Naive thymus-derived CD8-positive, alpha-beta T cell (primary cell): Measurements from ENCODE around the gene ZBTB1. TPM values are rescaled to one million over a fixed set of nuclear protein-coding genes. Genes with fewer than 3 reads are reported as not detected.

Experiments
- ATAC-seq, 2 donors: fragments of 150-1000 bp; cut with Tn5 transposase in 1 of 2; sonication (Bioruptor Pico), chemical (Tn5 transposase) in 1 of 2; 1 replicate in 1 of 2; 2 replicates in 1 of 2; pipeline ENCODE4 v1.10.0; 2021; ENCODE audit warnings: mild to moderate bottlenecking in 2 of 2, moderate library complexity in 2 of 2
- POLR2A ChIA-PET: fragments of 350-600 bp; sonication (Branson Sonifier 250); formaldehyde crosslinking; loops from one replicate; lab custom pipeline; 2021; ENCODE audit warnings: antibody characterized with exemption; lab: Charles Lee
- DNase-seq, 10 donors: peaks; one replicate each; pipeline versions ENCODE4 v3.0.0 to v3.0.0-alpha.2; 2020 to 2022
- H3K27ac Mint-ChIP-seq, 10 donors: one replicate each; pipeline ENCODE4 v1.8.0; 2020 to 2022; ENCODE audit warnings: mild to moderate bottlenecking in 10 of 10, mixed read lengths in 10 of 10, moderate library complexity in 4 of 10, inconsistent platforms in 1 of 10
- H3K27me3 Mint-ChIP-seq, 5 donors: one replicate each; pipeline ENCODE4 v1.8.0; 2021 to 2022; ENCODE audit warnings: mixed read lengths in 5 of 5
- H3K36me3 Mint-ChIP-seq, 3 donors: one replicate each; pipeline ENCODE4 v1.8.0; 2020 to 2022; ENCODE audit warnings: mixed read lengths in 3 of 3, mild to moderate bottlenecking in 2 of 3, inconsistent platforms in 1 of 3
- H3K4me1 Mint-ChIP-seq, 4 donors: one replicate each; pipeline ENCODE4 v1.8.0; 2021 to 2022; ENCODE audit warnings: mixed read lengths in 4 of 4
- H3K4me3 Mint-ChIP-seq, 10 donors: one replicate each; pipeline ENCODE4 v1.8.0; 2020 to 2022; ENCODE audit warnings: mild to moderate bottlenecking in 10 of 10, mixed read lengths in 10 of 10, moderate library complexity in 6 of 10, inconsistent platforms in 1 of 10
- H3K9me3 Mint-ChIP-seq, 9 donors: one replicate each; pipeline ENCODE4 v1.8.0; 2020 to 2022; ENCODE audit warnings: mixed read lengths in 9 of 9, mild to moderate bottlenecking in 3 of 9, inconsistent platforms in 1 of 9, moderate library complexity in 1 of 9
- polyA plus RNA-seq, 3 donors: library from polyadenylated mRNA; unstranded; fragments of 300-500 nt; fragmentation: Illumina TruSeq; gene quantifications; one replicate each; pipeline ENCODE4 v1.2.3, GENCODE V29; 2021
- total RNA-seq, 8 experiments: library from RNA in 2 of 8; stranded (reverse) in 2 of 8; gene quantifications; one replicate each; pipeline ENCODE4 v1.2.3 and lab custom pipeline; 2021 to 2026

ZBTB1 gene
- total and polyA plus RNA-seq, 5 experiments from 2014 or later, result 38.3 to 88.9 (median 64.4) TPM

- ATAC-seq (no peak), DNase-seq (no peak)
- no peak overlapping the region for H3K4me3 Mint-ChIP-seq
- peak overlapping the region in 2 of 10 donors; percentile 10 to 23 for H3K27ac Mint-ChIP-seq
- H3K36me3 Mint-ChIP-seq, result peaks cover 0 to 4% (median 0%) of the 10 kb centered on the region in 3 donors
- H3K4me1 Mint-ChIP-seq, result peaks cover 19 to 49% (median 39%) of the 10 kb centered on the region in 4 donors
- H3K27me3 Mint-ChIP-seq, result no peaks in the 10 kb centered on the region
- no peaks in the 10 kb centered on the region for H3K9me3 Mint-ChIP-seq
- POLR2A ChIA-PET, result interaction anchor here (0.6 kb wide), 1 partner anchor 758 kb away, joined by 3 read pairs; no protein-coding TSS in a partner anchor
Observed at GRCh38 chr14:64468451-64468850, 36.1 kb upstream of the ZBTB1 start.

GRCh38 chr14:64474041-64474440 is 30.5 kb upstream of the ZBTB1 start:
- no peak for DNase-seq
- no peak for ATAC-seq
- no peak overlapping the region for H3K4me3 Mint-ChIP-seq
- H3K36me3 Mint-ChIP-seq, result peaks cover 0 to 21% (median 0%) of the 10 kb centered on the region in 3 donors
- peak overlapping the region in 1 of 10 donors; percentile 83 for H3K27ac Mint-ChIP-seq
- peaks cover 8 to 26% (median 11%) of the 10 kb centered on the region in 4 donors for H3K4me1 Mint-ChIP-seq
- POLR2A ChIA-PET, result no interaction called here
- no peaks in the 10 kb centered on the region for H3K27me3 Mint-ChIP-seq
- no peaks in the 10 kb centered on the region for H3K9me3 Mint-ChIP-seq

DNA sequence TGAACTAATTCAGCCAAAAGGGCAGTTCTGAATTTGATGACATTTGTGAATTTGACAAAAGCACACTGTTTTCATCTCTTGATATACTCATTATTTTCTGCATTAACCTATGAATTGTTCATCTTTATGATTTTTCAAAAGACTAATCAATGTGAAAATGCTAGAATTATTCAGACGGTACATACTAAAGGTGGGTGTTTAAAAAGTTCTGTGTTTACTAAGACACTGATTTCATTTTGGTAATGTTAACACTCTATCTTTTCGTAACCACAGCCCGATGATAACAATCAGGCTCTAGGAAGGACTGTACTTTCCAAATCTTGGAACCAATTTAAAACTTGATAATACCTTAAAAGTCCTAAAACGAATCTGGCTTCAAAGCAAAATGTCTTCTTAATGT is 29.9 kb upstream of the ZBTB1 start:
- peaks cover 0 to 25% (median 0%) of the 10 kb centered on the region in 3 donors for H3K36me3 Mint-ChIP-seq
- ATAC-seq (no peak), DNase-seq (no peak)
- POLR2A ChIA-PET, result no interaction called here
- H3K27me3 Mint-ChIP-seq, result no peaks in the 10 kb centered on the region
- no peaks in the 10 kb centered on the region for H3K9me3 Mint-ChIP-seq
- H3K4me3 Mint-ChIP-seq, result no peak overlapping the region
- H3K27ac Mint-ChIP-seq, result no peak overlapping the region
- peaks cover 9 to 19% (median 11%) of the 10 kb centered on the region in 4 donors for H3K4me1 Mint-ChIP-seq

DNA sequence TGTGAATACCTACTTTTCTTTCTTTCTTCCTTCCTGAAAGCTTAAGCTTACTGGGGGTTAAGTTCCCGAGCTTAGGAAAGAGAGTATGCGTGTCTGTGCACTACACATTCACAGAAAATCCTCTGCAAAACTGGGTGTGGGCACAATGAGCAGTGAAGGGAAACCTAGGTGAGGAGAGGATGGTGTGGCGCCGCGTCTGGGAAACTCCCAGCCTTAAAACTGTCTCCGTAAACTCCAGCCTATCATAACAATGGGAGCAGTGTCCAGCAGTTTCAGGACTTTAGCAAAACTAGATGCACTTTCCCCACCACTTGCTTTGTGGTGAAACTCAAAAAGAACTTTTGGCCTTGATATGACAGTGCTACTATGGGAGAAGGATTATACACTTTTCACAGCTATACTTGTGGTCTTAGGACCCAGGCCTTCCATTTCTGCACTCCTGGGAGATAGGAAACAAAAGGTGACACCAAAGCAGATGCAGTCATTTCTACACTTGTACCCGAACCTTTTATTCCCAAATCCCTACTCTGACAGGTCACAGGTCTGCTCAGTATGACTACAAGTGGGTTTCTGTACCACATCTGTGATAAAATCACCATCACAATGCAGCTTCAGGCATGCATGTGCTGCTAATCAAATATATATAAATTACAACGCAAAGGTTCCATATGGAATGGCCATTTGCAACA is 28.8 kb upstream of the ZBTB1 start:
- DNase-seq, result no peak
- peaks cover 9 to 18% (median 11%) of the 10 kb centered on the region in 4 donors for H3K4me1 Mint-ChIP-seq
- H3K4me3 Mint-ChIP-seq, result no peak overlapping the region
- H3K27ac Mint-ChIP-seq, result peak overlapping the region in 2 of 10 donors; percentile 29 to 40
- H3K36me3 Mint-ChIP-seq, result peaks cover 0 to 34% (median 0%) of the 10 kb centered on the region in 3 donors
- no peaks in the 10 kb centered on the region for H3K9me3 Mint-ChIP-seq
- no peak for ATAC-seq
- H3K27me3 Mint-ChIP-seq, result no peaks in the 10 kb centered on the region
- POLR2A ChIA-PET, result interaction anchor here (0.6 kb wide), 1 partner anchor 20 kb away, joined by 3 read pairs; no protein-coding TSS in a partner anchor

- DNase-seq (no peak), ATAC-seq (no peak)
- Mint-ChIP-seq H3K4me3 (no peak overlapping the region), H3K27ac (no peak overlapping the region), H3K36me3 (peaks cover 0 to 39% (median 0%) of the 10 kb centered on the region in 3 donors), H3K9me3 (no peaks in the 10 kb centered on the region), H3K4me1 (peaks cover 9 to 17% (median 11%) of the 10 kb centered on the region in 4 donors), H3K27me3 (no peaks in the 10 kb centered on the region)
- POLR2A ChIA-PET, result interaction anchor here (0.6 kb wide), 1 partner anchor 20 kb away, joined by 3 read pairs; no protein-coding TSS in a partner anchor
Observed at GRCh38 chr14:64476438-64476837, 28.1 kb upstream of the ZBTB1 start.

DNA sequence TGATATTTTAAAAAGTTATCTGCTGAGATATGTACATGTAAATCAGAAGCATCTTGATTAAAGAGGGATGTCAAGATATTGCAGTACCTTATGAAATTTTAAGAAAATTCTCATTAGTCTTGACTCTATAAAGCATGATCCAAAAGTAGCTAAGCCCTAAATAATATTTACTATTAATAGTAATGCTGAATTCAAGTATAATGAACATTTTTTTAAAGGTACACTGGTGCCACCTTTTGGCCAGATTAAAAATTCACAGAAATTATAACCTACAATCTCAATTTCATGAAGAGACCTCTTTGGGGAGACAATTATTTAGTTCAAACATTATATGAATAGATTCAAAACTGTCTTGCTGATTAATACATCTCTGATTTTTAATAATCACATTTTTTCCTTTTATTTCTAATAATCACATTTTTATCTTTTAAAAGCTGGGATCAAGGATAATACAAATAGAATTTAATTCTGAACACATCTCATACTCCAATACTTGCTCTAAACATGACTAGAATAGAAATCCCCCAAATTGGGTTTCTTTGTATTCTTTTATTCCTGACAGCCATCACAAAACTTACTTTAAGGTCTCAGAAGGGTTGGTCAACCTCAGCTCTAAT is 25.8 kb upstream of the ZBTB1 start:
- H3K27me3 Mint-ChIP-seq, result no peaks in the 10 kb centered on the region

GRCh38 chr14:64488590-64489099 is 15.9 kb upstream of the ZBTB1 start:
- Mint-ChIP-seq H3K4me1 (peaks cover 27 to 54% (median 42%) of the 10 kb centered on the region in 4 donors), H3K27me3 (no peaks in the 10 kb centered on the region), H3K27ac (peak overlapping the region in 5 of 10 donors; percentile 17 to 54 (median 35)), H3K36me3 (peaks cover 0 to 84% (median 10%) of the 10 kb centered on the region in 3 donors), H3K9me3 (no peaks in the 10 kb centered on the region), H3K4me3 (no peak overlapping the region)
- DNase-seq, result no peak
- POLR2A ChIA-PET, result interaction anchor here (9.1 kb wide), 1 partner anchor 15 kb away, joined by 69 read pairs; the partner anchor contains the start of genes ZBTB1 and ZBTB25
- no peak for ATAC-seq

More for the DNA sequence above, 25.8 kb upstream of the ZBTB1 start:
- no peak for ATAC-seq
- POLR2A ChIA-PET, result interaction anchor here (1.2 to 1.4 kb wide), 2 partner anchors 12 to 26 kb away, joined by 3 to 4 read pairs; partner anchors contain the start of gene ZBTB1
- peak in 3 of 10 donors; percentile 39 to 51 (median 41) for DNase-seq
- Mint-ChIP-seq H3K4me3 (no peak overlapping the region), H3K9me3 (no peaks in the 10 kb centered on the region), H3K27ac (peak overlapping the region in 5 of 10 donors; percentile 8 to 82 (median 32)), H3K4me1 (peaks cover 5 to 11% (median 10%) of the 10 kb centered on the region in 4 donors), H3K36me3 (peaks cover 0 to 50% (median 0%) of the 10 kb centered on the region in 3 donors)

- Mint-ChIP-seq H3K27ac (peak overlapping the region in 4 of 10 donors; percentile 39 to 81 (median 54)), H3K36me3 (peaks cover 0 to 82% (median 15%) of the 10 kb centered on the region in 3 donors), H3K9me3 (no peaks in the 10 kb centered on the region), H3K27me3 (no peaks in the 10 kb centered on the region), H3K4me1 (peaks cover 34 to 68% (median 60%) of the 10 kb centered on the region in 4 donors), H3K4me3 (peak overlapping the region in 1 of 10 donors; percentile 30)
- DNase-seq (no peak), ATAC-seq (no peak)
- POLR2A ChIA-PET, result interaction anchor here (9.1 kb wide), 1 partner anchor 12 kb away, joined by 69 read pairs; the partner anchor contains the start of genes ZBTB1 and ZBTB25
Observed at GRCh38 chr14:64491637-64492036, 12.9 kb upstream of the ZBTB1 start.

- H3K4me1 Mint-ChIP-seq, result peaks cover 36 to 70% (median 68%) of the 10 kb centered on the region in 4 donors
- peaks cover 5 to 77% (median 10%) of the 10 kb centered on the region in 3 donors for H3K36me3 Mint-ChIP-seq
- H3K9me3 Mint-ChIP-seq, result no peaks in the 10 kb centered on the region
- DNase-seq, result no peak
- no peaks in the 10 kb centered on the region for H3K27me3 Mint-ChIP-seq
- POLR2A ChIA-PET, result interaction anchor here (9.1 kb wide), 1 partner anchor 10 kb away, joined by 69 read pairs; the partner anchor contains the start of genes ZBTB1 and ZBTB25
- no peak for ATAC-seq
- H3K4me3 Mint-ChIP-seq, result peak overlapping the region in 7 of 10 donors; percentile 3 to 59 (median 37)
- peak overlapping the region; percentile 10 to 83 (median 43) for H3K27ac Mint-ChIP-seq
Observed at GRCh38 chr14:64493455-64493854, 11.1 kb upstream of the ZBTB1 start.

DNA sequence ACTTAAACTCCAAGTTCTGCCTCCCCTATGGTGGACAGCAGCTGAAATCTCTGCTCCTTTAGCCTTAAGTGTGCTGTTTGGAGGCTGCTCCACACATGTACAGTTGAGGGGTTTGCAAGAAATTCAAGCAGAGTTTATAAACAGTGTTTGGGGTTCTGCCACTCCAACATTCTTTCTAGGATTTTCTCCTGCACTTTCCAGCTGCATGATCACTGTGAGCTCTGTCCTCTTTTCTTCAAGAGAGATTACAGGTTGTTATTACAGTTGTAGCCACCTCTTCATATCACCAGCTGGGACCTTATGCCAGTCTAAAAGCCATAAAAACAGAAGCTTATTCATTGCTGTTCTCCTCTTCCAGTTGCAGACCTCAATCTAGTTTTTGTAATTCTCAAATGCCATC is 9.3 kb upstream of the ZBTB1 start:
- H3K4me3 Mint-ChIP-seq, result peak overlapping the region in 2 of 10 donors; percentile 15 to 23
- ATAC-seq, result no peak
- peak overlapping the region in 7 of 10 donors; percentile 14 to 78 (median 57) for H3K27ac Mint-ChIP-seq
- H3K9me3 Mint-ChIP-seq, result no peaks in the 10 kb centered on the region
- peaks cover 38 to 84% (median 80%) of the 10 kb centered on the region in 4 donors for H3K4me1 Mint-ChIP-seq
- H3K27me3 Mint-ChIP-seq, result no peaks in the 10 kb centered on the region
- POLR2A ChIA-PET, result interaction anchor here (1.5 to 9.1 kb wide), 2 partner anchors 8 to 10 kb away, joined by 4 to 69 read pairs; partner anchors contain the start of genes ZBTB1 and ZBTB25
- H3K36me3 Mint-ChIP-seq, result peaks cover 5 to 80% (median 10%) of the 10 kb centered on the region in 3 donors
- no peak for DNase-seq

- Mint-ChIP-seq H3K36me3 (peaks cover 5 to 67% (median 10%) of the 10 kb centered on the region in 3 donors), H3K4me3 (peak overlapping the region in 9 of 10 donors; percentile 25 to 66 (median 58))
Observed at GRCh38 chr14:64496764-64497163, 7.8 kb upstream of the ZBTB1 start.

DNA sequence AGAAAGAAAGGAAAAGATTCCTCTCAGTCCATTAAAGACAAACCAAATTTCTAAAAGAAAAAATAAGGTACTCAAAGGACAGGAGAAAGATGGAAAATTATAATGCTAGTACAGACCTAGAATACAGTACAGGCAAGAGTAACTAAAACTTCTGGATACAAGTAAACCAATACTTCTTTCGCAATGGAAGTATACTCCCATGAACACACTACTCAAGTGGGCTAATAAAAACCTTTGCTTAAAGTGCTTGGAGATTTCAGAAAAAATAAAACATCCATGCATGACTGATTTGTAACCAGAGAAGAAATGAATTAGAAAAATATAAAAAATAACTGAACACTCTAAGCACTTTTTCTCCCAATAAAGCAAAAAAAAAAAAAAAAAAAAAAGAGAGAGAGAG is 4.5 kb upstream of the ZBTB1 start:
- POLR2A ChIA-PET, result interaction anchor here (1.5 kb wide), 1 partner anchor 15 kb away, joined by 5 read pairs; no protein-coding TSS in a partner anchor
- no peak for ATAC-seq
- Mint-ChIP-seq H3K36me3 (peaks cover 10 to 42% (median 14%) of the 10 kb centered on the region in 3 donors), H3K4me1 (peaks cover 19 to 70% (median 63%) of the 10 kb centered on the region in 4 donors), H3K4me3 (peak overlapping the region; percentile 70 to 100 (median 98)), H3K27ac (peak overlapping the region; percentile 87 to 100 (median 98)), H3K9me3 (peaks cover 0 to 3% (median 0%) of the 10 kb centered on the region in 9 donors), H3K27me3 (peaks cover 0 to 4% (median 0%) of the 10 kb centered on the region in 5 donors)
- DNase-seq, result no peak

More at GRCh38 chr14:64496764-64497163, 7.8 kb upstream of the ZBTB1 start:
- POLR2A ChIA-PET, result interaction anchor here (0.5 to 9.1 kb wide), 6 partner anchors 7 to 953 kb away, joined by 3 to 69 read pairs (median 4); partner anchors contain the start of genes MTHFD1, PPP2R5E, ZBTB1 and ZBTB25
- no peaks in the 10 kb centered on the region for H3K27me3 Mint-ChIP-seq
- ATAC-seq, result peak in 1 of 2 donors; percentile 31
- no peaks in the 10 kb centered on the region for H3K9me3 Mint-ChIP-seq
- peak overlapping the region in 9 of 10 donors; percentile 22 to 89 (median 81) for H3K27ac Mint-ChIP-seq
- peaks cover 31 to 82% (median 77%) of the 10 kb centered on the region in 4 donors for H3K4me1 Mint-ChIP-seq
- DNase-seq, result no peak
